Gastroesophageal sphincter (tissue), 4 donors: ENCODE data around the gene ZDHHC13. TPM values are rescaled to one million over a fixed set of nuclear protein-coding genes. Genes with fewer than 3 reads are reported as not detected.

ENCODE experiments used
- ATAC-seq: fragments of 150-250 bp; one replicate; pipeline ENCODE4 v1.9.1; 2016; ENCODE audit warnings: mild to moderate bottlenecking, moderate library complexity
- H3K27ac ChIP-seq, 4 donors: fragments of 200-600 bp; sonication (generic) in 3 of 4; 1 replicate in 3 of 4; 2 replicates in 1 of 4; pipeline ENCODE4 v1.5.1; 2016 to 2019
- H3K27me3 ChIP-seq: fragments of 200-600 bp; sonication (generic); one replicate; pipeline ENCODE4 v1.5.1; 2019
- H3K36me3 ChIP-seq, 2 donors: fragments of 200-600 bp; sonication (generic); one replicate each; pipeline ENCODE4 v1.5.1; 2019; ENCODE audit warnings: control low read depth in 1 of 2
- H3K4me1 ChIP-seq, 3 donors: fragments of 200-600 bp; sonication (generic); 1 replicate in 2 of 3; 2 replicates in 1 of 3; pipeline ENCODE4 v1.5.1; 2016 to 2019; ENCODE audit warnings: control low read depth in 2 of 3
- H3K4me3 ChIP-seq, 2 donors: fragments of 200-600 bp; sonication (generic); one replicate each; pipeline ENCODE4 v1.5.1; 2019; ENCODE audit warnings: mild to moderate bottlenecking in 1 of 2, moderate library complexity in 1 of 2
- H3K9me3 ChIP-seq, 3 donors: fragments of 200-600 bp; sonication (generic); one replicate each; pipeline ENCODE4 v1.5.1; 2017 to 2019; ENCODE audit warnings: control low read depth in 2 of 3
- EP300 ChIP-seq: sonication (generic); formaldehyde crosslinking; IDR thresholded peaks from one replicate; pipeline ENCODE4 v1.6.1; 2017; ENCODE audit warnings: antibody characterized with exemption, mild to moderate bottlenecking
- POLR2A ChIP-seq, 2 donors: fragments of 450-650 bp; IDR thresholded peaks; one replicate each; pipeline ENCODE4 v1.6.1; 2017; ENCODE audit warnings: antibody characterized with exemption in 2 of 2, mild to moderate bottlenecking in 2 of 2, moderate library complexity in 1 of 2
- POLR2AphosphoS5 ChIP-seq: sonication (generic); formaldehyde crosslinking; IDR thresholded peaks from one replicate; pipeline ENCODE4 v1.6.1; 2017; ENCODE audit warnings: antibody characterized with exemption
- WGBS, 2 donors: methylation state at CpG; one replicate each; pipeline ENCODE4 v1.1.5; 2018; ENCODE audit warnings: low coverage in 1 of 2; 5-methylcytosine and 5-hydroxymethylcytosine counted together
- total RNA-seq, 4 donors: library from RNA; depleted of rRNA; stranded (reverse); fragments of >200 nt; gene quantifications; one replicate each; pipeline ENCODE4 v1.1.0, GENCODE V29; 2016
- TF ChIP-seq, protein P1 (sequence below), 4 experiments: fragments of 200-600 bp in 2 of 4; fragments of 450-650 bp in 2 of 4; sonication (generic) in 1 of 4; IDR thresholded peaks; one replicate each; pipeline ENCODE4 v1.5.1; 2017 to 2019; ENCODE audit warnings: antibody characterized with exemption in 4 of 4, mild to moderate bottlenecking in 2 of 4, moderate library complexity in 2 of 4

ZDHHC13 gene
- total RNA-seq, 4 donors from 2014 or later: 4.8 to 16.9 (median 6.6) TPM

DNA sequence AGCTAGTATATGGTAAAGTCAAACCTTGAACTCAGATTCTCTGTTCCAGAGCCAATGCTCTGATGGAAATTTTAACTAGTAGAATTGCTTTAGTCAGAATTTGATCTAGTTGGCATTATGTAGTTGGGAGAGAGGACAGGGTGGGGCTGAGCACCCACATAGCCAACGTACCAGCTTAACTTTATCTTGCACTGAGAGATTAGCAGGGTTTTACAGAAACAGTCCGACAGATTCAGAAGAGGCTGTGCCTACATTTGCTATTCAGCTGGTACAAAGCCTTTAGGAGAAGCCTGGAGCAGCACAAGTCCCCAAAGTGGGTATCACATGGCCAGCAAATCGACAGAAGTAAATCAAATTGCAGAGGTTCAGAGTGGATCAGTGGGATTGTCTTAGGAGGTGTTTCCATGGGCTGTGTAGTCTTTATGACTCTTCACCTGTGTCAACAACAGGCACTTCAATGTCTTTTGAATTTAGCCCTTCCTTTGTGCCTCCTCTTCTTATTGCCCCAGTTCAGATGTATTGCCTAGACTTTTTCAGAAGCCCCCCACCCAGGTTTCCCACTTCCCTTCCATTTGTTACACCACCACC lies 92.1 kb downstream of the ZDHHC13 start:
- TF ChIP-seq, protein P1, sequence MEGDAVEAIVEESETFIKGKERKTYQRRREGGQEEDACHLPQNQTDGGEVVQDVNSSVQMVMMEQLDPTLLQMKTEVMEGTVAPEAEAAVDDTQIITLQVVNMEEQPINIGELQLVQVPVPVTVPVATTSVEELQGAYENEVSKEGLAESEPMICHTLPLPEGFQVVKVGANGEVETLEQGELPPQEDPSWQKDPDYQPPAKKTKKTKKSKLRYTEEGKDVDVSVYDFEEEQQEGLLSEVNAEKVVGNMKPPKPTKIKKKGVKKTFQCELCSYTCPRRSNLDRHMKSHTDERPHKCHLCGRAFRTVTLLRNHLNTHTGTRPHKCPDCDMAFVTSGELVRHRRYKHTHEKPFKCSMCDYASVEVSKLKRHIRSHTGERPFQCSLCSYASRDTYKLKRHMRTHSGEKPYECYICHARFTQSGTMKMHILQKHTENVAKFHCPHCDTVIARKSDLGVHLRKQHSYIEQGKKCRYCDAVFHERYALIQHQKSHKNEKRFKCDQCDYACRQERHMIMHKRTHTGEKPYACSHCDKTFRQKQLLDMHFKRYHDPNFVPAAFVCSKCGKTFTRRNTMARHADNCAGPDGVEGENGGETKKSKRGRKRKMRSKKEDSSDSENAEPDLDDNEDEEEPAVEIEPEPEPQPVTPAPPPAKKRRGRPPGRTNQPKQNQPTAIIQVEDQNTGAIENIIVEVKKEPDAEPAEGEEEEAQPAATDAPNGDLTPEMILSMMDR (IDR thresholded peaks at IDR 0.05): no peak
- no peak for TF ChIP-seq POLR2A (IDR thresholded peaks at IDR 0.05)
- no peak for TF ChIP-seq POLR2AphosphoS5
- TF ChIP-seq EP300: no peak
- ATAC-seq: no peak
- H3K9me3 ChIP-seq: no peaks in the 10 kb centered on the region

DNA sequence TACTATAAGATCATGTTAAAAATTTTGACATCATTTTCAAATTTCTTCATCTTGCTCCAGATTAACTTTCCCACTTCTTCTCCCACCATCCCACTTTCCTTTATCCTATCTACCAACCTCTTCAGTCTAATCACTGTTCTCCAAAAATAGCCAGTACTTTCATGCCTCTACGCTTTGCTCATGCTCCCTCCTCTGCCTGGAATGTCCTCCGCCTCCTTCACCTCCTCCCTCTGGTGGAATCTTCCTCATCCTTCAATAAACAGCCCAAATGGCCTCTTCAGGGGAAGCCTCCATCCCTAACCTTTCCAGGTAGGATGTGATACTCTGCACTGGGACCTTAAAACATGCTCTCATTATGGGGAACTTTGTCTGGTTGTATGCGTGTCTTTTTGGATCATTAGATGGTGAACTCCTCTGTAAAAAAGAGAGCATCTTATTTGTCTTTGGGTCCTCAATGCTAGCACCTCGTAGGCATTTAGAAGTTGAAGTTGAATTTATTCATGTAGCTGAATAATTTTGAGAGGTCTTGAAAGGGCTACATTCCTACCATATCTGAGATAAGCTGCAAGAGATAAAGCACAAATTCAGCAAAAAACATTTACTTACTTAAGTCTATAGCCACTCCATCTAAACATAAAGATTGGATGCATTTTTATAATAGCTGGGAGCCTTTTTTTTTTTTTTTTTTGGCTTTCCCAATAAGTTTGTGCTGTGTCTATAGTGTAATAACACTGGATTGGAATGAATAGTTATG lies 92.8 kb downstream of the ZDHHC13 start:
- no peak for ATAC-seq
- H3K4me1 ChIP-seq: no peaks in the 10 kb centered on the region
- 57 to 74% methylated on average over 2 to 4 of the region's 4 CpGs for WGBS, 2 donors
- no peaks in the 10 kb centered on the region for H3K36me3 ChIP-seq
- no peak overlapping the region for H3K27ac ChIP-seq
- no peak overlapping the region for H3K4me3 ChIP-seq
- H3K27me3 ChIP-seq: no peaks in the 10 kb centered on the region
- no peaks in the 10 kb centered on the region for H3K9me3 ChIP-seq
- TF ChIP-seq, protein P1 (IDR thresholded peaks at IDR 0.05): no peak
- TF ChIP-seq EP300: no peak
- TF ChIP-seq POLR2AphosphoS5: no peak
- TF ChIP-seq POLR2A (IDR thresholded peaks at IDR 0.05): no peak

More for the DNA sequence above, 92.1 kb downstream of the ZDHHC13 start:
- no peaks in the 10 kb centered on the region for H3K36me3 ChIP-seq
- 55 to 65% methylated on average over 2 to 3 of the region's 3 CpGs for WGBS, 2 donors
- H3K4me3 ChIP-seq: no peak overlapping the region
- H3K27me3 ChIP-seq: no peaks in the 10 kb centered on the region
- H3K4me1 ChIP-seq: no peaks in the 10 kb centered on the region
- H3K27ac ChIP-seq: no peak overlapping the region

DNA sequence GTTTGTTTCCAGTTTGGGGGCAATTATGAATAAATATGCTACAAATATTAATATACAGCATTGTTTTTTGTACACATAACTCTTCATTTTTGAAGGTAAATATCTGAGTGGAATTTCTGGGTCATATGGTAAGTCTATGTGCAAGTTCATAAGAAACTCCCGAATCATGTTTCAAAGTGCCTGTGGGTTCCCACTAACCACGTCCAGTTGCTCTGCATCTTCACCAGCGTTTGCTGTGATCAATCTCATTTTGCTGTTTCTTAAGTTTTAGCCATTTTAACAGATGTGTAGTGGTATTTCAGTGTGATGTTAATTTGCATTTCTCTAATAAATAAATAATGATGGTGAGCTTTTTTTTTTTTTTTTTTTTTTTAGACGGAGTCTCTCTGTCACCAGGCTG lies 99.1 kb downstream of the ZDHHC13 start:
- Histone ChIP-seq H3K4me3 (no peak overlapping the region), H3K27ac (no peak overlapping the region), H3K36me3 (no peaks in the 10 kb centered on the region), H3K27me3 (no peaks in the 10 kb centered on the region), H3K4me1 (no peaks in the 10 kb centered on the region), H3K9me3 (no peaks in the 10 kb centered on the region)
- ATAC-seq: no peak
- 72 to 84% methylated on average over 3 to 4 of the region's 4 CpGs for WGBS, 2 donors
- TF ChIP-seq POLR2AphosphoS5 (no peak), EP300 (no peak), POLR2A (IDR thresholded peaks at IDR 0.05) (no peak)
- TF ChIP-seq, protein P1 (IDR thresholded peaks at IDR 0.05): no peak

DNA sequence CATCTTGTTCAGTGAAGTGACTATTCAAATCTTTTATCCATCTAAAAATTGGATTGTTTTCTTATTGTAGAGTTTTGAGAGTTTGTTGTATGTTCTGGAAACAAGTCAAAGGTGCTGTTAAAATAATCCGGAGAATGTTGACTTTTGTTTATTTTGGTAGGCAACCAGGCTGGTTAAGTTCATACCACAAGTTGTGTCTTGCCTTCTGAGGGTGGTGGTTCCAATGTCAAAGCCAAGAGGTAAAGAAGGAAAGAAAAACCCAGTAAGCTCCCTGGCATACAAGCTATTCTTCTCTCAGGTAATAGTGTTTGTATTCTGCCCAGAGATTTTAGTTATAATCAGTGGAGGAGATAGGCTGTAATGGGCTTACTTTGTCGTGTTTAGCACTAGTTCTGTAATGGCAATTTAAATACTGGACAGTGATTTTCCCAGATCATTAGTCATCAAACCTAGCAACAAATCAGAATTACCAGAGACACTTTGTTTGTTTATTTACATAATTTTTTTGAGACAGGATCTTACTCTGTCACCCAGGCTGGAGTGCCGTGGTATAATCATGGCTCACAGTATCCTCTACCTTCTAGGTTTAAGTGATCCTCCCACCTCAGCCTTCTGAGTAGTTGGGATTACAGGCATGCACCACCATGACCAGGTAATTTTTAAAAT lies 99.9 kb downstream of the ZDHHC13 start:
- H3K4me3 ChIP-seq: no peak overlapping the region
- no peak for TF ChIP-seq EP300
- no peaks in the 10 kb centered on the region for H3K27me3 ChIP-seq
- no peak for ATAC-seq
- peaks cover 0 to 2% (median 0%) of the 10 kb centered on the region in 3 donors for H3K9me3 ChIP-seq
- 36 to 49% methylated on average over 3 of the region's 3 CpGs for WGBS, 2 donors
- no peak overlapping the region for H3K27ac ChIP-seq
- no peaks in the 10 kb centered on the region for H3K36me3 ChIP-seq
- no peaks in the 10 kb centered on the region for H3K4me1 ChIP-seq

DNA sequence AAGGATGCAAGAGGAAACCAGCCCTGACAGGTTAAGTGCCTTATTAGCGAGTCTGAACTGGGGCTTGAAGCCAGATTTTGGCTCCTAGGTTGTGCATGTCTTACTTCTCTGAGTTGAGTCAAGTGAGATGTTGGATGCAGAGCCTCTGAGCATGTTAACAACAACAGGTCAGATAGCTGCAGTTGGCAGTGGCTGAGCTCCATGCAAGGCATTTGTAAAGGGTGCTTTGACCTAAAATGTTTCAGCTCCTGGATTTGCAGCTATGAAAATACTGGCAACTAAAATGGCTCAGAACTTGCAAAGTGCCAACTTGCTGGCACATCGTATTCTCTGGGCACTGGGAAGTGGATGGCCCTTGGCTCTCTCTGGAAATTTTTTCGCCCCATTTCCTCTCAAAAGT lies 101.2 kb downstream of the ZDHHC13 start:
- Histone ChIP-seq H3K4me1 (no peaks in the 10 kb centered on the region), H3K27me3 (no peaks in the 10 kb centered on the region), H3K27ac (no peak overlapping the region), H3K9me3 (peaks cover 0 to 10% (median 0%) of the 10 kb centered on the region in 3 donors), H3K4me3 (no peak overlapping the region), H3K36me3 (no peaks in the 10 kb centered on the region)
- no peak for TF ChIP-seq EP300
- TF ChIP-seq, protein P1 (IDR thresholded peaks at IDR 0.05): no peak
- TF ChIP-seq POLR2AphosphoS5: no peak
- 87 to 100% methylated on average over 1 to 3 of the region's 3 CpGs for WGBS, 2 donors
- ATAC-seq: no peak
